Glutamatergic neuron (in vitro differentiated cells): ENCODE results near the gene FOXD4L5. TPM values are rescaled to one million over a fixed set of nuclear protein-coding genes. Genes with fewer than 3 reads are reported as not detected.
"Not testable (repeated sequence)": the region's sequence is repeated elsewhere in the genome, so short reads cannot be mapped to it uniquely, and the experiment has no call there.

Experiments used
- DNase-seq: peaks from one replicate; pipeline ENCODE4 v3.0.0; 2022
- H3K27ac Mint-ChIP-seq: one replicate; pipeline ENCODE4 v1.8.0; 2020; ENCODE audit warnings: mild to moderate bottlenecking, mixed read lengths, inconsistent platforms; ENCODE audit not compliant: unreplicated experiment
- H3K27me3 Mint-ChIP-seq: one replicate; pipeline ENCODE4 v1.8.0; 2020; ENCODE audit warnings: mild to moderate bottlenecking, moderate library complexity, mixed read lengths, inconsistent platforms; ENCODE audit not compliant: unreplicated experiment
- H3K36me3 Mint-ChIP-seq: one replicate; pipeline ENCODE4 v1.8.0; 2020; ENCODE audit warnings: mild to moderate bottlenecking, mixed read lengths, inconsistent platforms; ENCODE audit not compliant: unreplicated experiment
- H3K4me1 Mint-ChIP-seq: one replicate; pipeline ENCODE4 v1.8.0; 2020; ENCODE audit warnings: mild to moderate bottlenecking, low read depth, mixed read lengths, inconsistent platforms; ENCODE audit not compliant: unreplicated experiment
- H3K4me3 Mint-ChIP-seq: one replicate; pipeline ENCODE4 v1.8.0; 2020; ENCODE audit warnings: mild to moderate bottlenecking, mixed read lengths, inconsistent platforms; ENCODE audit not compliant: unreplicated experiment
- H3K9me3 Mint-ChIP-seq: one replicate; pipeline ENCODE4 v1.8.0; 2020; ENCODE audit warnings: mild to moderate bottlenecking, moderate library complexity, mixed read lengths, inconsistent platforms; ENCODE audit not compliant: unreplicated experiment
- long read RNA-seq: library from polyadenylated mRNA; unstranded; transcript quantifications from one replicate; pipeline ENCODE4 v2.0.0, GENCODE V29; 2020; ENCODE audit not compliant: unreplicated experiment
- total RNA-seq: library from RNA; stranded (reverse); fragmentation: NEBNext Ultra II Directional; extraction: Animal tissue kit (Norgen Biotek cat#: 25700); gene quantifications from one replicate; pipeline ENCODE4 v1.2.1, GENCODE V29; 2021; ENCODE audit not compliant: unreplicated experiment

Gene FOXD4L5
- total RNA-seq, result not detected
- long read RNA-seq, result 0 reads

- not testable (repeated sequence) for H3K27me3 Mint-ChIP-seq, H3K27ac Mint-ChIP-seq, H3K4me3 Mint-ChIP-seq, H3K4me1 Mint-ChIP-seq, H3K36me3 Mint-ChIP-seq, DNase-seq, H3K9me3 Mint-ChIP-seq
These were observed at the start of gene FOXD4L5 for GRCh38 chr9:65285109-65285508. FOXD4L5 (minus strand) TSS chr9:65285209; CDS start chr9:65284377, 832 bp downstream.

- not testable (repeated sequence) for H3K4me3 Mint-ChIP-seq, H3K36me3 Mint-ChIP-seq, H3K27ac Mint-ChIP-seq, H3K27me3 Mint-ChIP-seq, H3K9me3 Mint-ChIP-seq, H3K4me1 Mint-ChIP-seq
- peak; percentile 11 for DNase-seq
These were observed 1.1 kb downstream of the FOXD4L5 start for GRCh38 chr9:65283943-65284342.

GRCh38 chr9:65282976-65283375 is 2.0 kb downstream of the FOXD4L5 start:
- H3K4me1 Mint-ChIP-seq, DNase-seq, H3K27ac Mint-ChIP-seq, H3K36me3 Mint-ChIP-seq, H3K27me3 Mint-ChIP-seq, H3K4me3 Mint-ChIP-seq, H3K9me3 Mint-ChIP-seq: not testable (repeated sequence)
